MCF 10A (cell line): ENCODE measurements around the gene CIT. TPM values are rescaled to one million over a fixed set of nuclear protein-coding genes. Genes with fewer than 3 reads are reported as not detected.

Experiments
- BruUV-seq: library from RNA; stranded (reverse); fragments of 400-500 nt; replicated peaks from 2 replicates; lab custom pipeline; 2021; lab: Mats Ljungman, UMichigan
- CTCF ChIA-PET: fragments of 300-600 bp; sonication (Branson Sonifier 250); formaldehyde crosslinking; extraction: SDS; loops from one replicate; lab custom pipeline; 2021; ENCODE audit warnings: antibody characterized with exemption, inconsistent platforms; lab: Yijun Ruan, JAX
- POLR2A ChIA-PET: fragments of 300-600, 350-650 bp; sonication (Branson Sonifier 250); formaldehyde crosslinking; extraction: SDS; loops from one replicate; lab custom pipeline; 2020; ENCODE audit warnings: antibody characterized with exemption, inconsistent platforms; lab: Yijun Ruan, JAX
- DNase-seq: peaks from one replicate; pipeline ENCODE4 v3.0.0-alpha.2; 2018; ENCODE audit not compliant: unreplicated experiment
- H3K27ac Mint-ChIP-seq: one replicate; pipeline ENCODE4 v1.8.0; 2022; ENCODE audit warnings: mild to moderate bottlenecking, low read depth, mixed read lengths; ENCODE audit not compliant: unreplicated experiment
- H3K27me3 Mint-ChIP-seq: one replicate; pipeline ENCODE4 v1.8.0; 2022; ENCODE audit warnings: mixed read lengths; ENCODE audit not compliant: insufficient read depth, unreplicated experiment
- H3K36me3 Mint-ChIP-seq: one replicate; pipeline ENCODE4 v1.8.0; 2022; ENCODE audit warnings: mild to moderate bottlenecking, moderate library complexity, mixed read lengths; ENCODE audit not compliant: insufficient read depth, unreplicated experiment
- H3K4me1 Mint-ChIP-seq: one replicate; pipeline ENCODE4 v1.8.0; 2022; ENCODE audit warnings: mixed read lengths; ENCODE audit not compliant: insufficient read depth, unreplicated experiment
- H3K4me3 Mint-ChIP-seq: one replicate; pipeline ENCODE4 v1.8.0; 2022; ENCODE audit warnings: mild to moderate bottlenecking, moderate library complexity, mixed read lengths; ENCODE audit not compliant: unreplicated experiment
- H3K9me3 Mint-ChIP-seq: one replicate; pipeline ENCODE4 v1.8.0; 2022; ENCODE audit warnings: mixed read lengths; ENCODE audit not compliant: unreplicated experiment
- intact Hi-C: fragments of 100-400 bp; cut with micrococcal nuclease; formaldehyde crosslinking; loops from 2 replicates; pipeline ENCODE4 v1.14.1; 2022
- total RNA-seq: library from RNA; stranded (reverse); gene quantifications from 2 replicates; pipeline ENCODE4 v1.2.3, GENCODE V29; 2022
- TF ChIP-seq, protein P1 (sequence below): fragments of 200-600 bp; IDR thresholded peaks from one replicate; pipeline ENCODE4 v1.8.0; 2022; ENCODE audit warnings: antibody characterized with exemption, mild to moderate bottlenecking; ENCODE audit not compliant: unreplicated experiment

The CIT gene
- total RNA-seq, 1 experiment from 2014 or later = 25.0 TPM

- no peaks in the 10 kb centered on the region for H3K27me3 Mint-ChIP-seq
- ChIA-PET CTCF (no interaction called here), POLR2A (no interaction called here)
- TF ChIP-seq, protein P1, sequence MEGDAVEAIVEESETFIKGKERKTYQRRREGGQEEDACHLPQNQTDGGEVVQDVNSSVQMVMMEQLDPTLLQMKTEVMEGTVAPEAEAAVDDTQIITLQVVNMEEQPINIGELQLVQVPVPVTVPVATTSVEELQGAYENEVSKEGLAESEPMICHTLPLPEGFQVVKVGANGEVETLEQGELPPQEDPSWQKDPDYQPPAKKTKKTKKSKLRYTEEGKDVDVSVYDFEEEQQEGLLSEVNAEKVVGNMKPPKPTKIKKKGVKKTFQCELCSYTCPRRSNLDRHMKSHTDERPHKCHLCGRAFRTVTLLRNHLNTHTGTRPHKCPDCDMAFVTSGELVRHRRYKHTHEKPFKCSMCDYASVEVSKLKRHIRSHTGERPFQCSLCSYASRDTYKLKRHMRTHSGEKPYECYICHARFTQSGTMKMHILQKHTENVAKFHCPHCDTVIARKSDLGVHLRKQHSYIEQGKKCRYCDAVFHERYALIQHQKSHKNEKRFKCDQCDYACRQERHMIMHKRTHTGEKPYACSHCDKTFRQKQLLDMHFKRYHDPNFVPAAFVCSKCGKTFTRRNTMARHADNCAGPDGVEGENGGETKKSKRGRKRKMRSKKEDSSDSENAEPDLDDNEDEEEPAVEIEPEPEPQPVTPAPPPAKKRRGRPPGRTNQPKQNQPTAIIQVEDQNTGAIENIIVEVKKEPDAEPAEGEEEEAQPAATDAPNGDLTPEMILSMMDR = no peak
- intact Hi-C loops = no loop called here
- H3K4me1 Mint-ChIP-seq = no peaks in the 10 kb centered on the region
- H3K9me3 Mint-ChIP-seq = no peaks in the 10 kb centered on the region
- H3K36me3 Mint-ChIP-seq = peaks cover 24% of the 10 kb centered on the region
- H3K4me3 Mint-ChIP-seq = no peak overlapping the region
- no peak overlapping the region for H3K27ac Mint-ChIP-seq
- DNase-seq = no peak
- BruUV-seq = no TSS peak
These were observed 151.6 kb downstream of the CIT start for GRCh38 chr12:119725523-119725922.

GRCh38 chr12:119721306-119721705 lies 155.8 kb downstream of the CIT start:
- Mint-ChIP-seq H3K4me3 (no peak overlapping the region), H3K27me3 (no peaks in the 10 kb centered on the region), H3K27ac (no peak overlapping the region), H3K36me3 (peaks cover 13% of the 10 kb centered on the region), H3K9me3 (no peaks in the 10 kb centered on the region), H3K4me1 (peaks cover 6% of the 10 kb centered on the region)
- POLR2A ChIA-PET = no interaction called here
- CTCF ChIA-PET = interaction anchor here (1.5 kb wide), 1 partner anchor 60 kb away, joined by 9 read pairs; no protein-coding TSS in a partner anchor
- TF ChIP-seq, protein P1 = no peak
- no peak for DNase-seq
- no TSS peak for BruUV-seq
- intact Hi-C loops = no loop called here

DNA sequence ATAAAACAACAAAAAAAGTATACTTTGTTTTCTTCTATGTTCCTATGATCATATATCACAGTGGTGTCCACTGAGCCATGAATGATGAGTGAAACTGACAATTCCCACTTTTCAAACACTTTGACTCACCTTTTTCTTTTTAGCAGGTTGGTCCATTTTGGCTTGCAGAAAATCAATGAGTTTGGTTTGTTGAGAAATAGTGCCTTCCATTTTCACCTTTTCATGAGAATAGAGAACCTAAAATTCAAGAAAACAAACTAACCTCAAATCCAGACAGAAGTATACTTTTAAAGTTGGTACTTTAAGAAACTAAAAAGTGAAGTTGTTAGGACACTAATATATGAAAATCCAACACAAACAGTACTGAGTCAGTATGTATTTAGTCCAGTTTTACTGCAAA lies 156.8 kb downstream of the CIT start:
- BruUV-seq = no TSS peak
- ChIA-PET POLR2A (no interaction called here), CTCF (no interaction called here)
- Mint-ChIP-seq H3K9me3 (peaks cover 3% of the 10 kb centered on the region), H3K27ac (no peak overlapping the region), H3K27me3 (no peaks in the 10 kb centered on the region), H3K4me1 (peaks cover 12% of the 10 kb centered on the region), H3K36me3 (peaks cover 20% of the 10 kb centered on the region), H3K4me3 (no peak overlapping the region)
- no peak for DNase-seq
- intact Hi-C loops = no loop called here
- TF ChIP-seq, protein P1 = no peak

GRCh38 chr12:119718141-119718540 lies 159.0 kb downstream of the CIT start:
- BruUV-seq = no TSS peak
- Mint-ChIP-seq H3K27ac (peak overlapping the region; percentile 94), H3K9me3 (peaks cover 8% of the 10 kb centered on the region), H3K36me3 (peaks cover 18% of the 10 kb centered on the region), H3K4me1 (peaks cover 16% of the 10 kb centered on the region), H3K4me3 (no peak overlapping the region), H3K27me3 (no peaks in the 10 kb centered on the region)
- ChIA-PET CTCF (no interaction called here), POLR2A (no interaction called here)
- TF ChIP-seq, protein P1 = no peak
- intact Hi-C loops = no loop called here
- no peak for DNase-seq
